ENCODE results near the gene PTGES2.

DNA sequence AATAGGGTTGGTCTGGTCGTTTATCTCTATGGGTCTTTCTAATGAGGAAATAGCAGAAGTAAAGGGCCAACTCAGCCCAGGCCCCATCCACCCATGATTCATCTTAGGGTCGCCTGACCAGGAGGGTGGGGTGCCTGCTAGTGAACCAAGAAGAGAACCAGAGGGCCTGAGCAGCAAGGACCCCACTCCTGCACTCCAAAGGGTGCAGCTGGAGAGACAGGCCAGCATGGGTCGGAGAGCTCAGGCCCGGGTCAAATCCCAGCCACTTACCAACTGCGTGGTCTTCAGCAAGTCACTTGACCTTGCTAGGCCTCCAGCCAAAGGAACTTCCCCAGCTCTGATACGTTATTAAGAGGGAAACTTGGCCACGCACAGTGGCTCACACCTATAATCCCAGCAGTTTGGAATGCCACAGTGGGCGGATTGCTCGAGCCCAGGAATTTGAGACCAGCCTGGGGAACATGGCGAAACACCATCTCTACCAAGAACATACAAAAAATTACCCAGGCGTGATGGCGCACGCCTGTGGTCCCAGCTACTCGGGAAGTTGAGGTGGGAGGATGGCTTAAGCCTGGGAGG is 36.9 kb upstream of the PTGES2 start:
- TF ChIP-seq TAF1 (IDR thresholded peaks at IDR 0.05; ENCODE audit: borderline replicate concordance, low read depth, low read length) (no peak), POLR2A (IDR thresholded peaks at IDR 0.05; ENCODE audit: low read depth, low read length) (no peak; the same call in 1 of the 2 replicates), POLR2AphosphoS5 (IDR thresholded peaks at IDR 0.05; ENCODE audit: low read depth, low read length) (no peak)
